Vagina (tissue), 2 donors: ENCODE measurements around the gene LMBRD1.

ENCODE experiments used
- POLR2A ChIP-seq, 2 donors: fragments of 450-650 bp; IDR thresholded peaks; one replicate each; pipeline ENCODE4 v1.6.1; 2017; ENCODE audit warnings: antibody characterized with exemption in 2 of 2, mild to moderate bottlenecking in 2 of 2, moderate library complexity in 2 of 2
- TF ChIP-seq, protein P1 (sequence below), 3 experiments: fragments of 450-650 bp in 2 of 3; fragments of 200-600 bp in 1 of 3; sonication (generic) in 1 of 3; IDR thresholded peaks; one replicate each; pipeline ENCODE4 v1.5.1; 2017 to 2019; ENCODE audit warnings: antibody characterized with exemption in 3 of 3, mild to moderate bottlenecking in 2 of 3, moderate library complexity in 2 of 3

DNA sequence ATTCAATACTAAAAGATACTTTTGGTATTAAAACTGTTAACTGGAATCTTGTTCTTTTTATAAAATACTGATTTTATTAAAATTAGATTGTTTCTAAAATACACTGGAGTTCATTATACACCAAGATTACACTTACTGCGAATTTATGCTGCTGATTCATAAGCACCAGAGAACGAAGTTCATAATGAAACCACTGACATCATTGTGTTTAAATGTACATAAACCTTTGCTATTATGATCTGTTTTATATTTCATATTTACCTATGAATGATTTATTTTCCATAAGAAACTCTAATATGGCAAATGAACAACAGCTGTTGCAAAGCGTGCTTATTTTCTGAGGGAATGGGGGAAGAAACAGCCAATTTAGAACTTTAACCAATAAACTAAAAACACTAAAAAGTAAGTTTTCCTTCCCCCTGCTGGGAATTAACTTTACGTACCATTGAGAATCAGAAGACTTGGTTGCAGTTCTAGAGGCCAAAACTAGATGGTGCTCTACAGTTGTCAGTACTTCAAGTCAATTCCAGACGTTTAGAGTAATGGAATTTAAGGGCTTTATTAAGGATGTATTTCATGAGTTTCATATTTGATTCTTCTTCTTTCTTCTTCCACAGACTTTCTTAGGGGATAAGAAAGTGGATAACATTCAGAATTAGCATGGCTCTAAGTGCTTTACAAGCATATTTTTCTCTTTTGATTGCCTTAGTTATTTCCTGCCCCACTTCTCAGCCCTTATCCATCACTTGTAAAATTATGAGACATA lies 38.8 kb upstream of the LMBRD1 start:
- no peak for TF ChIP-seq POLR2A (IDR thresholded peaks at IDR 0.05)
- TF ChIP-seq, protein P1, sequence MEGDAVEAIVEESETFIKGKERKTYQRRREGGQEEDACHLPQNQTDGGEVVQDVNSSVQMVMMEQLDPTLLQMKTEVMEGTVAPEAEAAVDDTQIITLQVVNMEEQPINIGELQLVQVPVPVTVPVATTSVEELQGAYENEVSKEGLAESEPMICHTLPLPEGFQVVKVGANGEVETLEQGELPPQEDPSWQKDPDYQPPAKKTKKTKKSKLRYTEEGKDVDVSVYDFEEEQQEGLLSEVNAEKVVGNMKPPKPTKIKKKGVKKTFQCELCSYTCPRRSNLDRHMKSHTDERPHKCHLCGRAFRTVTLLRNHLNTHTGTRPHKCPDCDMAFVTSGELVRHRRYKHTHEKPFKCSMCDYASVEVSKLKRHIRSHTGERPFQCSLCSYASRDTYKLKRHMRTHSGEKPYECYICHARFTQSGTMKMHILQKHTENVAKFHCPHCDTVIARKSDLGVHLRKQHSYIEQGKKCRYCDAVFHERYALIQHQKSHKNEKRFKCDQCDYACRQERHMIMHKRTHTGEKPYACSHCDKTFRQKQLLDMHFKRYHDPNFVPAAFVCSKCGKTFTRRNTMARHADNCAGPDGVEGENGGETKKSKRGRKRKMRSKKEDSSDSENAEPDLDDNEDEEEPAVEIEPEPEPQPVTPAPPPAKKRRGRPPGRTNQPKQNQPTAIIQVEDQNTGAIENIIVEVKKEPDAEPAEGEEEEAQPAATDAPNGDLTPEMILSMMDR (IDR thresholded peaks at IDR 0.05) = peak in 2 of 3 experiments; percentile 51 to 58
